GM12878 (cell line): ENCODE results near the gene HTR1D. TPM values are rescaled to one million over a fixed set of nuclear protein-coding genes. Genes with fewer than 3 reads are reported as not detected.
A peak's percentile ranks its signal among the peaks of the same experiment; 100 is the strongest.

Source experiments
- ATAC-seq: fragments of 200-7000 bp; cut with Tn5 transposase; 3 replicates; pipeline ENCODE4 v1.9.1; 2020; ENCODE audit warnings: mild to moderate bottlenecking, moderate library complexity
- BruUV-seq: library from RNA; stranded (reverse); fragments of 400-500 nt; replicated peaks from 2 replicates; lab custom pipeline; 2021; lab: Mats Ljungman, UMichigan
- CTCF ChIA-PET: fragments of 300-600 bp; sonication (Branson Sonifier 250); formaldehyde crosslinking; extraction: SDS; loops from one replicate; lab custom pipeline; 2021; ENCODE audit warnings: inconsistent platforms; lab: Yijun Ruan, JAX
- POLR2A ChIA-PET: fragments of 350-600 bp; formaldehyde crosslinking; extraction: SDS; loops from one replicate; lab custom pipeline; 2021; ENCODE audit warnings: inconsistent platforms; lab: Charles Lee
- RAD21 ChIA-PET: fragments of 300-600 bp; sonication (Branson Sonifier 250); formaldehyde crosslinking; loops from one replicate; lab custom pipeline; 2023; ENCODE audit warnings: antibody characterized with exemption; ENCODE audit not compliant: unreplicated experiment; lab: Charles Lee
- SMC1A ChIA-PET: fragments of 300-600 bp; sonication (Branson Sonifier 250); formaldehyde crosslinking; loops from one replicate; lab custom pipeline; 2023; ENCODE audit not compliant: unreplicated experiment, uncharacterized antibody; lab: Charles Lee
- DNase-seq: peaks from one replicate; pipeline ENCODE4 v3.0.0-alpha.2; 2011; ENCODE audit warnings: low read depth, low spot score
- FAIRE-seq: peaks from 3 replicates; lab custom pipeline; 2011; peaks lifted over from hg19 to GRCh38; lab: Jason Lieb, UNC
- H2AFZ ChIP-seq: 2 replicates; pipeline ENCODE4 v1.6.0; 2011; ENCODE audit warnings: low read depth, low read length, control low read depth; ENCODE audit not compliant: control insufficient read depth
- H3K27ac ChIP-seq: 2 replicates; pipeline ENCODE4 v1.5.1; 2011; ENCODE audit warnings: control low read depth; ENCODE audit not compliant: control insufficient read depth, insufficient read depth
- H3K27me3 ChIP-seq, 2 experiments: replicated peaks in 1 of 2; 2 replicates each; pipeline versions ENCODE4 v1.6.0 to v1.6.1; 2011; ENCODE audit warnings: low read length in 1 of 2; ENCODE audit not compliant: control insufficient read depth in 2 of 2, insufficient read depth in 2 of 2
- H3K36me3 ChIP-seq, 2 experiments: 2 replicates each; pipeline ENCODE4 v1.5.1; 2011; ENCODE audit warnings: low read length in 1 of 2; ENCODE audit not compliant: control insufficient read depth in 2 of 2, insufficient read depth in 2 of 2
- H3K4me1 ChIP-seq: 2 replicates; pipeline ENCODE4 v1.6.1; 2011; ENCODE audit warnings: mild to moderate bottlenecking, low read length, moderate library complexity, mixed read lengths; ENCODE audit not compliant: control insufficient read depth, insufficient read depth
- H3K4me2 ChIP-seq: 2 replicates; pipeline ENCODE4 v1.6.0; 2011; ENCODE audit warnings: control low read depth; ENCODE audit not compliant: control insufficient read depth, insufficient read depth
- H3K4me3 ChIP-seq: fragments of 200-600 bp; sonication (generic); 2 replicates; pipeline ENCODE4 v1.5.1; 2016
- H3K79me2 ChIP-seq: 2 replicates; pipeline ENCODE4 v1.6.0; 2011; ENCODE audit warnings: low read length; ENCODE audit not compliant: control insufficient read depth, insufficient read depth
- H3K9ac ChIP-seq: 2 replicates; pipeline ENCODE4 v1.8.0; 2011; ENCODE audit warnings: low read length, control low read depth, mixed read lengths; ENCODE audit not compliant: control insufficient read depth, insufficient read depth
- H3K9me3 ChIP-seq: replicated peaks from 3 replicates; pipeline ENCODE4 v1.5.1; 2011; ENCODE audit warnings: mild to moderate bottlenecking, low read length; ENCODE audit not compliant: control insufficient read depth, insufficient read depth
- H4K20me1 ChIP-seq: 2 replicates; pipeline ENCODE4 v1.6.0; 2011; ENCODE audit not compliant: control insufficient read depth, insufficient read depth
- EGR1 ChIP-seq, 2 experiments: IDR thresholded peaks; 1 replicate in 1 of 2; 2 replicates in 1 of 2; pipeline ENCODE4 v1.6.1; 2011 to 2012; ENCODE audit warnings: low read depth in 2 of 2, low read length in 2 of 2, borderline replicate concordance in 1 of 2, mild to moderate bottlenecking in 1 of 2, moderate library complexity in 1 of 2
- IKZF2 ChIP-seq, 2 experiments: fragments of 450-650 bp; IDR thresholded peaks; 2 replicates each; pipeline ENCODE4 v1.6.1; 2017; ENCODE audit warnings: mild to moderate bottlenecking in 2 of 2, moderate library complexity in 2 of 2
- JUNB ChIP-seq: IDR thresholded peaks from 2 replicates; pipeline ENCODE4 v1.6.1; 2016; ENCODE audit warnings: antibody characterized with exemption, mild to moderate bottlenecking
- KDM1A ChIP-seq: fragments of 200-600 bp; sonication (generic); IDR thresholded peaks from 2 replicates; pipeline ENCODE4 v1.6.1; 2016; ENCODE audit warnings: borderline replicate concordance
- NFIC ChIP-seq: IDR thresholded peaks from 2 replicates; pipeline ENCODE4 v1.6.1; 2012; ENCODE audit warnings: low read depth, mild to moderate bottlenecking, inconsistent platforms, low read length, moderate library complexity
- PBX3 ChIP-seq: IDR thresholded peaks from 2 replicates; pipeline ENCODE4 v1.6.1; 2011; ENCODE audit warnings: mild to moderate bottlenecking, low read depth, low read length, moderate library complexity; ENCODE audit not compliant: insufficient replicate concordance
- PRDM15 ChIP-seq: fragments of 450-650 bp; formaldehyde crosslinking; IDR thresholded peaks from 2 replicates; pipeline ENCODE4 v1.4.0; 2020; ENCODE audit warnings: mild to moderate bottlenecking, moderate library complexity
- SPI1 ChIP-seq: IDR thresholded peaks from 2 replicates; pipeline ENCODE4 v1.6.1; 2011; ENCODE audit warnings: low read depth, mild to moderate bottlenecking, low read length, moderate library complexity, borderline replicate concordance; ENCODE audit not compliant: insufficient read depth
- YY1 ChIP-seq: IDR thresholded peaks from 2 replicates; pipeline ENCODE4 v1.6.1; 2011; ENCODE audit warnings: low read depth, mild to moderate bottlenecking, low read length
- ZNF622 ChIP-seq: fragments of 450-650 bp; IDR thresholded peaks from 2 replicates; pipeline ENCODE4 v1.6.1; 2017; ENCODE audit warnings: mild to moderate bottlenecking, inconsistent platforms
- ZSCAN29 ChIP-seq: fragments of 450-650 bp; IDR thresholded peaks from 2 replicates; pipeline ENCODE4 v1.6.1; 2017; ENCODE audit warnings: mild to moderate bottlenecking, moderate library complexity
- WGBS: methylation state at CpG from one replicate; pipeline ENCODE4 v1.1.6; 2016; ENCODE audit warnings: low lambda C conversion rate; ENCODE audit not compliant: insufficient replicate concordance, insufficient coverage; ENCODE audit errors: missing lambda C conversion rate; 5-methylcytosine and 5-hydroxymethylcytosine counted together
- in situ Hi-C: fragments of 300-500 bp; cut with MboI; formaldehyde crosslinking; loops from 9 replicates; pipeline ENCODE4 v1.14.3; 2018; ENCODE audit warnings: mixed read lengths
- intact Hi-C: fragments of 100-400 bp; cut with micrococcal nuclease; formaldehyde crosslinking; loops from one replicate; pipeline ENCODE4 v1.14.2; 2022; ENCODE audit not compliant: unreplicated experiment
- polyA plus RNA-seq, 11 experiments: library from polyadenylated mRNA; depleted of rRNA in 4 of 11; unstranded in 6 of 11; stranded (reverse) in 5 of 11; fragments of >200 nt; fragmentation: Nextera tagmentation in 4 of 11; fragmentation: Illumina TruSeq in 1 of 11; extraction: Ambion mirVana in 4 of 11; extraction: Trizol in 1 of 11; gene quantifications; 1 replicate in 1 of 11; 2 replicates in 10 of 11; pipeline versions ENCODE4 v1.2.1 to v1.2.3, GENCODE V29; 2011 to 2016; ENCODE audit warnings: inconsistent platforms in 2 of 11, missing spikeins in 2 of 11, low read depth in 1 of 11
- total RNA-seq, 4 experiments: library from RNA; depleted of rRNA in 3 of 4; stranded (reverse); fragments of >200 nt in 3 of 4; fragmentation: Illumina TruSeq in 1 of 4; extraction: Trizol in 1 of 4; gene quantifications; 2 replicates each; pipeline versions ENCODE4 v1.2.1 to v1.2.3, GENCODE V29; 2013 to 2021

HTR1D gene
- total and polyA plus RNA-seq, 10 of the 15 experiments (the other 5 are each of a cell fraction or from before 2014, with no cell fraction given): 0.07 TPM; not detected in 9

- no peak for TF ChIP-seq PBX3
- no peak for TF ChIP-seq YY1
- peak; percentile 24; the same call in 1 of the 2 replicates for TF ChIP-seq SPI1
- Histone ChIP-seq H4K20me1 (no peaks in the 10 kb centered on the region), H3K27ac (no peak overlapping the region), H2AFZ (no peak overlapping the region), H3K9ac (no peak overlapping the region), H3K4me1 (no peaks in the 10 kb centered on the region), H3K9me3 (no peaks in the 10 kb centered on the region), H3K79me2 (peaks cover 3% of the 10 kb centered on the region), H3K27me3 (no peaks in the 10 kb centered on the region), H3K4me2 (no peak overlapping the region), H3K36me3 (peaks cover 0 to 3% of the 10 kb centered on the region in 2 experiments; a peak in 1 of 4 replicates), H3K4me3 (no peak overlapping the region)
- ATAC-seq: peak; percentile 94
- RAD21 ChIA-PET: interaction anchor here (1.5 kb wide), 1 partner anchor 35 kb away, joined by 4 read pairs; no protein-coding TSS in a partner anchor
- CTCF ChIA-PET: interaction anchor here (1.0 to 2.0 kb wide), 2 partner anchors 34 to 37 kb away, joined by 4 to 7 read pairs; no protein-coding TSS in a partner anchor
- intact Hi-C loops: no loop called here
- POLR2A ChIA-PET: interaction anchor here (0.6 to 1.5 kb wide), 2 partner anchors 12 to 20 kb away, joined by 4 read pairs; no protein-coding TSS in a partner anchor
- no TSS peak for BruUV-seq
- no peak for FAIRE-seq
- SMC1A ChIA-PET: interaction anchor here (0.7 to 2.7 kb wide), 2 partner anchors 35 to 125 kb away, joined by 3 to 14 read pairs; no protein-coding TSS in a partner anchor
- in situ Hi-C loops: no loop called here
- 75% methylated on average over 1 of the region's 1 CpG for WGBS
- peak; percentile 34 for DNase-seq
Observed at GRCh38 chr1:23149114-23149513, 68.2 kb downstream of the HTR1D start.

GRCh38 chr1:23148084-23148483 is 69.2 kb downstream of the HTR1D start:
- no peak for TF ChIP-seq IKZF2 (IDR thresholded peaks at IDR 0.05)
- TF ChIP-seq ZSCAN29: no peak
- TF ChIP-seq JUNB: peak; percentile 46
- no peak for TF ChIP-seq PRDM15
- no peak for TF ChIP-seq EGR1 (IDR thresholded peaks at IDR 0.05; ENCODE audit: borderline replicate concordance in 1 of 2, low read depth in 2 of 2, low read length in 2 of 2)
- no peak for TF ChIP-seq NFIC
- TF ChIP-seq ZNF622: no peak
- no peak for TF ChIP-seq KDM1A
- H4K20me1 ChIP-seq: no peaks in the 10 kb centered on the region
- SMC1A ChIA-PET: interaction anchor here (0.8 to 2.7 kb wide), 11 partner anchors 13 to 115 kb away, joined by 3 to 14 read pairs (median 5); no protein-coding TSS in a partner anchor
- no peak overlapping the region for H3K9ac ChIP-seq
- H3K4me2 ChIP-seq: no peak overlapping the region
- H3K4me3 ChIP-seq: no peak overlapping the region
- H3K36me3 ChIP-seq: peaks cover 0 to 3% of the 10 kb centered on the region in 2 experiments; a peak in 1 of 4 replicates
- WGBS: 19% methylated on average over 4 of the region's 4 CpGs
- POLR2A ChIA-PET: interaction anchor here (1.0 to 1.3 kb wide), 2 partner anchors 25 to 26 kb away, joined by 5 read pairs; no protein-coding TSS in a partner anchor
- intact Hi-C loops (no loop called here), in situ Hi-C loops (no loop called here)
- no peaks in the 10 kb centered on the region for H3K27me3 ChIP-seq
- CTCF ChIA-PET: interaction anchor here (0.9 to 2.1 kb wide), 11 partner anchors 12 to 124 kb away, joined by 3 to 11 read pairs (median 4); no protein-coding TSS in a partner anchor
- peak; percentile 54 for ATAC-seq
- BruUV-seq: no TSS peak
- no peak for DNase-seq
- no peak overlapping the region for H3K27ac ChIP-seq
- H3K9me3 ChIP-seq: no peaks in the 10 kb centered on the region
- no peaks in the 10 kb centered on the region for H3K4me1 ChIP-seq
- no peak for FAIRE-seq
- H2AFZ ChIP-seq: no peak overlapping the region
- peaks cover 3% of the 10 kb centered on the region for H3K79me2 ChIP-seq
- RAD21 ChIA-PET: interaction anchor here (1.0 to 1.5 kb wide), 7 partner anchors 8 to 48 kb away, joined by 3 to 8 read pairs (median 4); no protein-coding TSS in a partner anchor
